ENCODE data around the gene ABHD4.
"Not testable (repeated sequence)": the region's sequence is repeated elsewhere in the genome, so short reads cannot be mapped to it uniquely, and the experiment has no call there.

The ABHD4 gene

GRCh38 chr14:22630066-22630465, 32.0 kb downstream of the ABHD4 start:
- no peak for DNase-seq

GRCh38 chr14:22630486-22630885, 32.4 kb downstream of the ABHD4 start:
- DNase-seq: no peak

GRCh38 chr14:22634233-22634900, 36.3 kb downstream of the ABHD4 start:
- no peak for DNase-seq

DNA sequence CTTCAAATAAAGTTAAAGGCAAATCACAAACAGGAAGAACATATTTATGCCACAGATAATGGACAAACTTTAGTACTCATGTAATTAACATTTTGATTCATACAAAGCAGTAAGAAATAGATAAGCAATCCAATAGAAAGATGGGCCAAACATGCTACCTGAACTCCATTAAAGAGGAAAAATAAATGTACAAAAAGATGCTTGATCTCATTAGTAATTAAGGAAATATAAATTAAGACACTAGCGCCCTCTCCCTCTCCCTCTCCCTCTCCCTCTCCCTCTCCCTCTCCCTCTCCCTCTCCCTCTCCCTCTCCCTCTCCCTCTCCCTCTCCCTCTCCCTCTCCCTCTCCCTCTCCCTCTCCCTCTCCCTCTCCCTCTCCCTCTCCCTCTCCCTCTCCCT, 37.9 kb downstream of the ABHD4 start:
- DNase-seq: not testable (repeated sequence)

DNA sequence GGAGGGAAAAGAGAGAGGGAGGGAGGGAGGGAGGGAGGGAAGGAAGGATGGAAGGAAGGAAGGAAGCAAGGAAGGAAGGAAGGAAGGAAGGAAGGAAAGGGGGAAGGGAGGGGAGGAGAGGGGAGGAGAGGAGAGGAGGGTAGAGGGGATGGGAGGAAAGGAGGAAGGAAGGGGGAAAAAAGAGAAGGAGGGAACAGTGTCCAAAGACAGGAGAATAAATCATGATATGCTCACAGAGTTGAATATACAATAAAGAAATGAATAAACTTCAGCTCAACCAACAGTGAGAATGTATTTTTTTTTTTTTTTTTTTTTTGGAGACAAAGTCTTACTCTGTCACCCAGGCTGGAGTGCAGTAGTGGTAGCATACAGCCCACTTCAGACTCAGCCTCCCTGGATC, 42.1 kb downstream of the ABHD4 start:
- no peak for DNase-seq

- no peak for DNase-seq
Measured at GRCh38 chr14:22641846-22642245, 43.7 kb downstream of the ABHD4 start.

GRCh38 chr14:22644305-22644635, 46.2 kb downstream of the ABHD4 start, which contains the start of gene OR6J1:
Gene OR6J1, minus strand, starts transcription at chr14:22644352. Its CDS starts 9,541 bp downstream, at chr14:22634811.
- DNase-seq: no peak

- no peak for DNase-seq
Measured at GRCh38 chr14:22646570-22647254, 48.6 kb downstream of the ABHD4 start.

- no peak for DNase-seq
Measured at GRCh38 chr14:22648506-22648905, 50.4 kb downstream of the ABHD4 start.

- DNase-seq: no peak
Measured at GRCh38 chr14:22650046-22650739, 52.1 kb downstream of the ABHD4 start.

DNA sequence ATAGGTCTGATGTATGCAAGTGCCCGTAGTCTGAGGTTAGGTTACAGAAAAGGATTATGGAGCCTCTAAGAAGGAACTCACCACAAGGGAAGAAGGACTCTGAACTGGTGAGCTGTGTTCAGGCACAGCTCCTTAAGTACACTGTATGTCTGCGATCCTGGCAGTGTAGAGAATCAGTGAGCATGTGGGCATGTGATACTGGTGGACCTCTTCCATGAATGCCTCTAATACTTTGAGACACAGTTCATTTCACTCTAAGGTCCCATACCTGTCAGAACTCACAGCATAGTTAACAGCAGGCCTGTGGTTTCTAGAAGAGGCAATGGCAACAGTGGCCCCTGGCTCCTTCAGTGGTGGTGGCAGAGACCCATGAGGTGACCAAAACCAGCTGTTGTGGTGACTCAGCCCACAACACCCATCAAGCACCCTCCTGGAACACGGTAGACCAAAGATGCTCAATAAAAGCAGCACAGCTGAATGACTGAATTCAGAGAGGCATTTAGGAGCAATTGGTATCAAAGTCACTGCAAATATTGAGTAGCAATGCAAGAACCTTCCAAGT, 52.9 kb downstream of the ABHD4 start:
- no peak for DNase-seq

- DNase-seq: no peak
Measured at GRCh38 chr14:22651586-22651985, 53.5 kb downstream of the ABHD4 start.

GRCh38 chr14:22653012-22653621, 55.0 kb downstream of the ABHD4 start:
- DNase-seq: peak; percentile 59

DNA sequence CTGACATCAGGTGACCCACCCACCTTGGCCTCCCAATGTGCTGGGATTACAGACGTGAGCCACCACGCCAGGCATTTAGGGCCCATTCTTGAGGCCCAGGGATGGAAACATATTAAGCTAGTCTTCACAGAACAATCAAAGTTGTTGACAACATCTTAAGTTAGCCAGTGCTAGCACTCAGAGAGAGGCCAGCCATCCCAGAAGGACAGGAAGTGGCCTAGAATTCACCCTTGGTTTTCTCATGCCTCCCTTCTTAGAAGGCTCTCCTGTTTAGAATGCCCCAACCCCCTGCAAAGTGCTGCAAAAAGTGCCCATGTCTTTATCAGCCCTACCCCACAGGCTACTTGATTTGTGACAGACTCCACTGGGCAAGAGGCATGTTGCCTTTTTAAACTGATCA, 58.1 kb downstream of the ABHD4 start:
- no peak for DNase-seq

DNA sequence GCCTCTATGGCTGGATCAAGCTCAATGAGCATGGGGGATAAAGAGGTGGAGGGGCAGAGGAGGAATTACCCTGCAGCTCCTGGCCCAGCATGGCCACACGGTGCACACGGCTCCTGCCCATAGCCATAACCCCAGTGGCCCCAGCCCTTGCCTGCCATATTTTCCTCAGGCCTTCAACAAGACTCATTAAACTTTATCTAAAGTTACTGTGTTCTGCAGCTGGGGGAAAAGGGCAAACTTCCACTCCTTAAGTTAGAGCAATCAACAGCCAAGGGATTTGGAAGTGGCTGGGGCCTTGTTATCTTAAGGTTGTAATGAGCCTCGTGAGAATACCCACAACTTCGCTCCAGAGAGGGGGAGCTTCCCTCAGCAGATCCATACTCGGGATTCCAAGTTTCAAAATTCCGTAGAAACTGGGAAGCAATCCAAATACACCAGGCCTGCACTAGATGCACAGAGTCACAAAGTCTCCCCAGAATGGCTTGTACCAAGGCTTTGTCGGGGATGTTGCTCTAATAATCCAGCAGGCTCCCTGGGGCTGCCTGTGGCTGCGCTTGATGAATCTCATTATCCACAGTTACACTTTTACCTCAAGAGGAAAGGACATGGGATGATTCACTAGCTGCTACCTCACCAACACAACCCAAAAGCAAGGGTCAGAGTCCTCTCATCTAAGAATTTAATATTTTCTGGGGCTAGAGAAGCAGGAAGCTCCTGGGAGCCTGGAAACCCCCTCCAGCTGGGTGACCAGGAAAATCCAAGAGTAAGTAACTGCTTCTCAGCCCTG, 59.0 kb downstream of the ABHD4 start:
- DNase-seq: no peak

- no peak for DNase-seq
Measured at GRCh38 chr14:22657861-22658260, 59.8 kb downstream of the ABHD4 start.

DNA sequence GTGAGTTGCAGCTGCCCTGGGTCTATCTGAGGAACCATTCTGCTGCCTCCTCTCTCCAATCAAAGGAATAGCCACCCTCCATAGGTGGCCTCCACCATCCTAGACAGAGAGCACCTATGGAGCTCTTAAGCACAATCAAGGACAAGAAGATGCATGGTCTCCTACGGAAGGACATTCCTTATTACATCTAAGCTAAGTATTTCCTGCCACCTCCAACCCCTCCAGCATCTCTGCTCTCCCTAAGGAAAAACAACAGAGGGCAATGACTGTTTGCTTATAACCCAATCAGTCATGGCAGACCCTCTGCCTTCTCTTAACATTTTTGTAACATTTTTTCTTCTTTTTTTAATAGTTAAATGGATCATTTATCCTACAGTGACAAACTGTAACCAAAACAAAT, 60.8 kb downstream of the ABHD4 start:
- DNase-seq: no peak

GRCh38 chr14:22660654-22661053, 62.6 kb downstream of the ABHD4 start:
- no peak for DNase-seq

Data from CD4-positive, alpha-beta T cell treated with Interleukin-12 subunit alpha and Interleukin-12 subunit beta, for 1 hour (primary cell).